ENCODE measurements around the gene CLEC3A. TPM values are rescaled to one million over a fixed set of nuclear protein-coding genes. Genes with fewer than 3 reads are reported as not detected.

CLEC3A gene
- total RNA-seq, 1 donor from 2014 or later: not detected

GRCh38 chr16:78060295-78060694 is 37.9 kb downstream of the CLEC3A start:
- Histone ChIP-seq H3K4me2 (ENCODE audit: low read length) (no peak overlapping the region), H3K9me3 (ENCODE audit: insufficient read depth, low read depth, low read length) (no peaks in the 10 kb centered on the region), H3K27ac (ENCODE audit: low read depth, low read length) (no peak overlapping the region), H3K4me1 (ENCODE audit: insufficient read depth, low read length) (no peaks in the 10 kb centered on the region), H4K20me1 (ENCODE audit: insufficient read depth, low read length) (no peaks in the 10 kb centered on the region), H3K36me3 (ENCODE audit: insufficient read depth, low read length) (no peaks in the 10 kb centered on the region), H3K4me3 (ENCODE audit: insufficient read depth, low read depth, low read length) (no peak overlapping the region), H2AFZ (ENCODE audit: low read depth, low read length) (no peak overlapping the region), H3K9ac (ENCODE audit: low read length) (no peak overlapping the region), H3K27me3 (ENCODE audit: insufficient read depth, low read length) (no peaks in the 10 kb centered on the region), H3K79me2 (ENCODE audit: insufficient read depth, low read length) (no peaks in the 10 kb centered on the region)
- no peaks in the 10 kb centered on the region for H3K4me1 Mint-ChIP-seq (ENCODE audit: low read depth, unreplicated experiment)
- FAIRE-seq (no peak), DNase-seq (ENCODE audit: low read depth) (no peak)
- no peak for TF ChIP-seq CTCF (IDR thresholded peaks at IDR 0.05; ENCODE audit: insufficient read depth, low read depth, low read length)
- TF ChIP-seq EZH2 (IDR thresholded peaks at IDR 0.05; ENCODE audit: insufficient read depth, low read length): no peak
- H3K27me3 Mint-ChIP-seq (ENCODE audit: low read depth, unreplicated experiment): peaks cover 22% of the 10 kb centered on the region
- no peak overlapping the region for H3K27ac Mint-ChIP-seq (ENCODE audit: unreplicated experiment)
- no peaks in the 10 kb centered on the region for H3K36me3 Mint-ChIP-seq (ENCODE audit: low read depth, unreplicated experiment)
- no peak overlapping the region for H3K4me3 Mint-ChIP-seq (ENCODE audit: unreplicated experiment)
- no peaks in the 10 kb centered on the region for H3K9me3 Mint-ChIP-seq (ENCODE audit: unreplicated experiment)

- H3K4me1 Mint-ChIP-seq (ENCODE audit: low read depth, unreplicated experiment): no peaks in the 10 kb centered on the region
- H3K27me3 Mint-ChIP-seq (ENCODE audit: low read depth, unreplicated experiment): peaks cover 18% of the 10 kb centered on the region
- H4K20me1 ChIP-seq (ENCODE audit: insufficient read depth, low read length): no peaks in the 10 kb centered on the region
- H3K27me3 ChIP-seq (ENCODE audit: insufficient read depth, low read length): no peaks in the 10 kb centered on the region
- H3K4me1 ChIP-seq (ENCODE audit: insufficient read depth, low read length): no peaks in the 10 kb centered on the region
- DNase-seq (ENCODE audit: low read depth) (no peak), FAIRE-seq (no peak)
- no peak overlapping the region for H3K4me2 ChIP-seq (ENCODE audit: low read length)
- no peak overlapping the region for H3K4me3 Mint-ChIP-seq (ENCODE audit: unreplicated experiment)
- no peaks in the 10 kb centered on the region for H3K79me2 ChIP-seq (ENCODE audit: insufficient read depth, low read length)
- no peaks in the 10 kb centered on the region for H3K9me3 ChIP-seq (ENCODE audit: insufficient read depth, low read depth, low read length)
- H3K27ac ChIP-seq (ENCODE audit: low read depth, low read length): no peak overlapping the region
- no peak overlapping the region for H3K27ac Mint-ChIP-seq (ENCODE audit: unreplicated experiment)
- TF ChIP-seq EZH2 (IDR thresholded peaks at IDR 0.05; ENCODE audit: insufficient read depth, low read length): no peak
- no peak for TF ChIP-seq CTCF (IDR thresholded peaks at IDR 0.05; ENCODE audit: insufficient read depth, low read depth, low read length)
- H2AFZ ChIP-seq (ENCODE audit: low read depth, low read length): no peak overlapping the region
- no peaks in the 10 kb centered on the region for H3K36me3 ChIP-seq (ENCODE audit: insufficient read depth, low read length)
- no peak overlapping the region for H3K4me3 ChIP-seq (ENCODE audit: insufficient read depth, low read depth, low read length)
- H3K9me3 Mint-ChIP-seq (ENCODE audit: unreplicated experiment): no peaks in the 10 kb centered on the region
- no peak overlapping the region for H3K9ac ChIP-seq (ENCODE audit: low read length)
- no peaks in the 10 kb centered on the region for H3K36me3 Mint-ChIP-seq (ENCODE audit: low read depth, unreplicated experiment)
These were observed 38.5 kb downstream of the CLEC3A start for GRCh38 chr16:78060809-78061208.

- H3K79me2 ChIP-seq (ENCODE audit: insufficient read depth, low read length): no peaks in the 10 kb centered on the region
- H4K20me1 ChIP-seq (ENCODE audit: insufficient read depth, low read length): no peaks in the 10 kb centered on the region
- Mint-ChIP-seq H3K27ac (ENCODE audit: unreplicated experiment) (no peak overlapping the region), H3K4me3 (ENCODE audit: unreplicated experiment) (no peak overlapping the region), H3K9me3 (ENCODE audit: unreplicated experiment) (no peaks in the 10 kb centered on the region), H3K36me3 (ENCODE audit: low read depth, unreplicated experiment) (no peaks in the 10 kb centered on the region), H3K4me1 (ENCODE audit: low read depth, unreplicated experiment) (no peaks in the 10 kb centered on the region), H3K27me3 (ENCODE audit: low read depth, unreplicated experiment) (peaks cover 5% of the 10 kb centered on the region)
- no peak for TF ChIP-seq EZH2 (IDR thresholded peaks at IDR 0.05; ENCODE audit: insufficient read depth, low read length)
- no peak for TF ChIP-seq CTCF (IDR thresholded peaks at IDR 0.05; ENCODE audit: insufficient read depth, low read depth, low read length)
- H3K4me1 ChIP-seq (ENCODE audit: insufficient read depth, low read length): no peaks in the 10 kb centered on the region
- no peaks in the 10 kb centered on the region for H3K9me3 ChIP-seq (ENCODE audit: insufficient read depth, low read depth, low read length)
- H2AFZ ChIP-seq (ENCODE audit: low read depth, low read length): no peak overlapping the region
- FAIRE-seq: no peak
- H3K4me2 ChIP-seq (ENCODE audit: low read length): no peak overlapping the region
- H3K9ac ChIP-seq (ENCODE audit: low read length): no peak overlapping the region
- H3K4me3 ChIP-seq (ENCODE audit: insufficient read depth, low read depth, low read length): no peak overlapping the region
- no peaks in the 10 kb centered on the region for H3K27me3 ChIP-seq (ENCODE audit: insufficient read depth, low read length)
- H3K27ac ChIP-seq (ENCODE audit: low read depth, low read length): no peak overlapping the region
- peak; percentile 67 for DNase-seq (ENCODE audit: low read depth)
- H3K36me3 ChIP-seq (ENCODE audit: insufficient read depth, low read length): no peaks in the 10 kb centered on the region
These were observed 43.0 kb downstream of the CLEC3A start for GRCh38 chr16:78065319-78065718.
